GM12878 (cell line): ENCODE results near the gene FNTB. TPM values are rescaled to one million over a fixed set of nuclear protein-coding genes. Genes with fewer than 3 reads are reported as not detected.

Experiments used
- ATAC-seq: fragments of 200-7000 bp; cut with Tn5 transposase; 3 replicates; pipeline ENCODE4 v1.9.1; 2020; ENCODE audit warnings: mild to moderate bottlenecking, moderate library complexity
- BruUV-seq: library from RNA; stranded (reverse); fragments of 400-500 nt; replicated peaks from 2 replicates; lab custom pipeline; 2021; lab: Mats Ljungman, UMichigan
- CTCF ChIA-PET: fragments of 300-600 bp; sonication (Branson Sonifier 250); formaldehyde crosslinking; extraction: SDS; loops from one replicate; lab custom pipeline; 2021; ENCODE audit warnings: inconsistent platforms; lab: Yijun Ruan, JAX
- POLR2A ChIA-PET: fragments of 350-600 bp; formaldehyde crosslinking; extraction: SDS; loops from one replicate; lab custom pipeline; 2021; ENCODE audit warnings: inconsistent platforms; lab: Charles Lee
- RAD21 ChIA-PET: fragments of 300-600 bp; sonication (Branson Sonifier 250); formaldehyde crosslinking; loops from one replicate; lab custom pipeline; 2023; ENCODE audit warnings: antibody characterized with exemption; ENCODE audit not compliant: unreplicated experiment; lab: Charles Lee
- SMC1A ChIA-PET: fragments of 300-600 bp; sonication (Branson Sonifier 250); formaldehyde crosslinking; loops from one replicate; lab custom pipeline; 2023; ENCODE audit not compliant: unreplicated experiment, uncharacterized antibody; lab: Charles Lee
- DNase-seq: peaks from one replicate; pipeline ENCODE4 v3.0.0-alpha.2; 2011; ENCODE audit warnings: low read depth, low spot score
- FAIRE-seq: peaks from 3 replicates; lab custom pipeline; 2011; peaks lifted over from hg19 to GRCh38; lab: Jason Lieb, UNC
- H2AFZ ChIP-seq: 2 replicates; pipeline ENCODE4 v1.6.0; 2011; ENCODE audit warnings: low read depth, low read length, control low read depth; ENCODE audit not compliant: control insufficient read depth
- H3K27ac ChIP-seq: 2 replicates; pipeline ENCODE4 v1.5.1; 2011; ENCODE audit warnings: control low read depth; ENCODE audit not compliant: control insufficient read depth, insufficient read depth
- H3K27me3 ChIP-seq, 2 experiments: replicated peaks in 1 of 2; 2 replicates each; pipeline versions ENCODE4 v1.6.0 to v1.6.1; 2011; ENCODE audit warnings: low read length in 1 of 2; ENCODE audit not compliant: control insufficient read depth in 2 of 2, insufficient read depth in 2 of 2
- H3K36me3 ChIP-seq, 2 experiments: 2 replicates each; pipeline ENCODE4 v1.5.1; 2011; ENCODE audit warnings: low read length in 1 of 2; ENCODE audit not compliant: control insufficient read depth in 2 of 2, insufficient read depth in 2 of 2
- H3K4me1 ChIP-seq: 2 replicates; pipeline ENCODE4 v1.6.1; 2011; ENCODE audit warnings: mild to moderate bottlenecking, low read length, moderate library complexity, mixed read lengths; ENCODE audit not compliant: control insufficient read depth, insufficient read depth
- H3K4me2 ChIP-seq: 2 replicates; pipeline ENCODE4 v1.6.0; 2011; ENCODE audit warnings: control low read depth; ENCODE audit not compliant: control insufficient read depth, insufficient read depth
- H3K4me3 ChIP-seq: fragments of 200-600 bp; sonication (generic); 2 replicates; pipeline ENCODE4 v1.5.1; 2016
- H3K79me2 ChIP-seq: 2 replicates; pipeline ENCODE4 v1.6.0; 2011; ENCODE audit warnings: low read length; ENCODE audit not compliant: control insufficient read depth, insufficient read depth
- H3K9ac ChIP-seq: 2 replicates; pipeline ENCODE4 v1.8.0; 2011; ENCODE audit warnings: low read length, control low read depth, mixed read lengths; ENCODE audit not compliant: control insufficient read depth, insufficient read depth
- H3K9me3 ChIP-seq: replicated peaks from 3 replicates; pipeline ENCODE4 v1.5.1; 2011; ENCODE audit warnings: mild to moderate bottlenecking, low read length; ENCODE audit not compliant: control insufficient read depth, insufficient read depth
- H4K20me1 ChIP-seq: 2 replicates; pipeline ENCODE4 v1.6.0; 2011; ENCODE audit not compliant: control insufficient read depth, insufficient read depth
- BACH1 ChIP-seq: fragments of 450-650 bp; IDR thresholded peaks from 2 replicates; pipeline ENCODE4 v1.6.1; 2017; ENCODE audit warnings: mild to moderate bottlenecking, borderline replicate concordance
- CBFB ChIP-seq: IDR thresholded peaks from 2 replicates; pipeline ENCODE4 v1.6.1; 2016; ENCODE audit warnings: antibody characterized with exemption, low read depth
- FOS ChIP-seq: IDR thresholded peaks from 3 replicates; pipeline ENCODE4 v1.6.1; 2011; ENCODE audit warnings: borderline replicate concordance; ENCODE audit not compliant: insufficient read length; ENCODE audit errors: extremely low read depth
- KLF5 ChIP-seq: fragments of 450-650 bp; IDR thresholded peaks from 2 replicates; pipeline ENCODE4 v1.6.1; 2014; ENCODE audit warnings: mild to moderate bottlenecking; ENCODE audit not compliant: partially characterized antibody
- SP1 ChIP-seq: IDR thresholded peaks from one replicate; pipeline ENCODE4 v1.6.1; 2011; ENCODE audit warnings: low read depth, low read length
- SPI1 ChIP-seq: IDR thresholded peaks from 2 replicates; pipeline ENCODE4 v1.6.1; 2011; ENCODE audit warnings: low read depth, mild to moderate bottlenecking, low read length, moderate library complexity, borderline replicate concordance; ENCODE audit not compliant: insufficient read depth
- SREBF1 ChIP-seq: IDR thresholded peaks from 2 replicates; pipeline ENCODE4 v1.6.1; 2012; ENCODE audit warnings: mild to moderate bottlenecking, low read length
- WRNIP1 ChIP-seq: IDR thresholded peaks from 2 replicates; pipeline ENCODE4 v1.6.1; 2011; ENCODE audit warnings: low read depth, low read length, improper control_type of control experiment, borderline replicate concordance
- ZNF384 ChIP-seq: IDR thresholded peaks from 2 replicates; pipeline ENCODE4 v1.6.1; 2012; ENCODE audit warnings: low read depth, mild to moderate bottlenecking, low read length, improper control_type of control experiment, borderline replicate concordance
- WGBS: methylation state at CpG from one replicate; pipeline ENCODE4 v1.1.6; 2016; ENCODE audit warnings: low lambda C conversion rate; ENCODE audit not compliant: insufficient replicate concordance, insufficient coverage; ENCODE audit errors: missing lambda C conversion rate; 5-methylcytosine and 5-hydroxymethylcytosine counted together
- in situ Hi-C: fragments of 300-500 bp; cut with MboI; formaldehyde crosslinking; loops from 9 replicates; pipeline ENCODE4 v1.14.3; 2018; ENCODE audit warnings: mixed read lengths
- intact Hi-C: fragments of 100-400 bp; cut with micrococcal nuclease; formaldehyde crosslinking; loops from one replicate; pipeline ENCODE4 v1.14.2; 2022; ENCODE audit not compliant: unreplicated experiment
- polyA plus RNA-seq, 11 experiments: library from polyadenylated mRNA; depleted of rRNA in 4 of 11; unstranded in 6 of 11; stranded (reverse) in 5 of 11; fragments of >200 nt; fragmentation: Nextera tagmentation in 4 of 11; fragmentation: Illumina TruSeq in 1 of 11; extraction: Ambion mirVana in 4 of 11; extraction: Trizol in 1 of 11; gene quantifications; 1 replicate in 1 of 11; 2 replicates in 10 of 11; pipeline versions ENCODE4 v1.2.1 to v1.2.3, GENCODE V29; 2011 to 2016; ENCODE audit warnings: inconsistent platforms in 2 of 11, missing spikeins in 2 of 11, low read depth in 1 of 11
- total RNA-seq, 4 experiments: library from RNA; depleted of rRNA in 3 of 4; stranded (reverse); fragments of >200 nt in 3 of 4; fragmentation: Illumina TruSeq in 1 of 4; extraction: Trizol in 1 of 4; gene quantifications; 2 replicates each; pipeline versions ENCODE4 v1.2.1 to v1.2.3, GENCODE V29; 2013 to 2021
- TF ChIP-seq, protein P1 (sequence below): fragments of 450-650 bp; formaldehyde crosslinking; IDR thresholded peaks from 2 replicates; pipeline ENCODE4 v1.4.0; 2022; ENCODE audit warnings: mild to moderate bottlenecking, moderate library complexity
- TF ChIP-seq, protein P2 (sequence below): fragments of 450-650 bp; formaldehyde crosslinking; IDR thresholded peaks from 2 replicates; pipeline ENCODE4 v1.4.0; 2020; ENCODE audit warnings: mild to moderate bottlenecking, moderate library complexity

Gene FNTB
- total and polyA plus RNA-seq, 10 of the 15 experiments (the other 5 are each of a cell fraction or from before 2014, with no cell fraction given) = 10.4 to 25.1 (median 16.7) TPM

DNA sequence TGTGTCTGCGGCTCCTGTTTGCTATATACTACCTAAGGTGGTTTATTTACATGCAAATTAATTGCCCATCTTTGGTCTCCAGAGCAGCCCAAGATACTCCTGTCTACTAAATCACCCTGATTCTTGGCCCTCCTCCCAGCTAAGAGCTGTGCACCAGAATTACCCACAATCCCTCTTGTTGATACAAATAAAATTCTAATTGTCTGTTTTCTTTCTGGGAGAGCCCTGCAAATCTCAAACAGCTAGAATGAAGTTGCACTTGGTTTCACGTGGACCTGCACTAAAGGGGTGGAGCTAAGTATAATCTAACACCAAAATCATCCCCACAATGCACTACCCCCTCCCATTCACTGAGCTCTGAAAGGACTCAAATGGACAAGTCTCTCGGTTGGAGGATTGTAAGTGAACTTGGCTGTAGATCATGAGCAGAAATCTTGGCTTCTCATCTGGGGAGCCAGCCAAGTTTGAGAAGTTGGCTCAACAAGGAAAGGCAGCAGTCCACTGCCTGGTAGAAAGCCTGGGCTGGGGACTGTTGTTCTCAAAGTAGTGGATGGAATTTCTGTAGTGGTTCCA is 109.0 kb downstream of the FNTB start (continued):
- TF ChIP-seq, protein P1, sequence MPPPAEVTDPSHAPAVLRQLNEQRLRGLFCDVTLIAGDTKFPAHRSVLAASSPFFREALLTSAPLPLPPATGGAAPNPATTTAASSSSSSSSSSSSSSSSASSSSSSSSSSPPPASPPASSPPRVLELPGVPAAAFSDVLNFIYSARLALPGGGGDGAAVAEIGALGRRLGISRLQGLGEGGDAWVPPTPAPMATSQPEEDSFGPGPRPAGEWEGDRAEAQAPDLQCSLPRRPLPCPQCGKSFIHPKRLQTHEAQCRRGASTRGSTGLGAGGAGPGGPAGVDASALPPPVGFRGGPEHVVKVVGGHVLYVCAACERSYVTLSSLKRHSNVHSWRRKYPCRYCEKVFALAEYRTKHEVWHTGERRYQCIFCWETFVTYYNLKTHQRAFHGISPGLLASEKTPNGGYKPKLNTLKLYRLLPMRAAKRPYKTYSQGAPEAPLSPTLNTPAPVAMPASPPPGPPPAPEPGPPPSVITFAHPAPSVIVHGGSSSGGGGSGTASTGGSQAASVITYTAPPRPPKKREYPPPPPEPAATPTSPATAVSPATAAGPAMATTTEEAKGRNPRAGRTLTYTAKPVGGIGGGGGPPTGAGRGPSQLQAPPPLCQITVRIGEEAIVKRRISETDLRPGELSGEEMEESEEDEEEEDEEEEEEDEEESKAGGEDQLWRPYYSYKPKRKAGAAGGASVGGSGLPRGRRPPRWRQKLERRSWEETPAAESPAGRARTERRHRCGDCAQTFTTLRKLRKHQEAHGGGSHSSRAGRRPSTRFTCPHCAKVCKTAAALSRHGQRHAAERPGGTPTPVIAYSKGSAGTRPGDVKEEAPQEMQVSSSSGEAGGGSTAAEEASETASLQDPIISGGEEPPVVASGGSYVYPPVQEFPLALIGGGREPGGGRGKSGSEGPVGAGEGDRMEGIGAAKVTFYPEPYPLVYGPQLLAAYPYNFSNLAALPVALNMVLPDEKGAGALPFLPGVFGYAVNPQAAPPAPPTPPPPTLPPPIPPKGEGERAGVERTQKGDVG (CRISPR knock-in tag) = no peak
- TF ChIP-seq KLF5 (no peak), CBFB (no peak), SREBF1 (no peak)

DNA sequence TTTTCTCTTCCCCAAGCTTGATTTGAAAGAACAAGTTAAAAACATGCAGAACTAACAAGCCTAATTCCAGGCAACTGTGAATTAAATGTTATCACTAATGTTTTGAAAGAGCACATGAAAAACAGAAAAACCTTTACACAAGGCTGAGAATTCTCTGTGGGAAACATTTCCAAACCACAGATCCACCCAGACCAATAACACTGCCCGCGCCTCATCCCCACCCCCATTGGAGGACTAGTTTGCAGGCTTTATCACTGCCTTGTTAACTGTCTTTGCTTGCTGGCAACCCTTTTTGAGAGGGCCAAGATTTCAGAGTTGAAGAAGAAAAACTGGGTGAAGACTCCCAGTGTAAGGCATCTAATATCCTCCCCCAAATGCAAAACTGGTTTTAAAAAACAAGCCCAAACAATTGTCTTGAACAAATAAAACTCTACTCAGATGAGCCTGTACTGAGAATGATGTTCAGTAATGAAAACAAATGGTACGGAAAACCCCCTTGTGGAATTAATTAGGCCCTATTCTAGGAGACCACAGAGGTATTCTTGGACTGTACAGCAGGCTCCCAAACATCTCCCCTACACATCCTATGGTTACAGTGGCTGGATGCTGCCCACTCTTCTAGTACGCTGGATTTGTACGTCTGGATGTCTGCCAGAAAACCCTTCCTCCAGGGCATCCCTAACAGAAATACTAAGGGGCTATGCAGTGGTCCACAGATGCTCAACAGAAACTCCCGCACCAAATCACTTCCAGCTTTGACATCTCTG is 109.8 kb downstream of the FNTB start:
- H4K20me1 ChIP-seq = no peaks in the 10 kb centered on the region
- 0 out of 2 replicates have a peak overlapping the region, but pooled peaks have one; percentile 28 for H3K4me2 ChIP-seq
- BruUV-seq = no TSS peak
- intact Hi-C loops = no loop called here
- no peak overlapping the region for H3K9ac ChIP-seq
- H3K27me3 ChIP-seq = no peaks in the 10 kb centered on the region
- WGBS = 84% methylated on average over 6 of the region's 6 CpGs
- peaks cover 58% of the 10 kb centered on the region for H3K79me2 ChIP-seq
- no peak overlapping the region for H2AFZ ChIP-seq
- CTCF ChIA-PET = interaction anchor here (1.9 kb wide), 1 partner anchor 76 kb away, joined by 6 read pairs; no protein-coding TSS in a partner anchor
- FAIRE-seq (no peak), ATAC-seq (peak; percentile 8; the same call in 1 of the 3 replicates), DNase-seq (no peak)
- RAD21 ChIA-PET = interaction anchor here (2.5 kb wide), 1 partner anchor 110 kb away, joined by 11 read pairs; the partner anchor contains the start of gene FNTB
- H3K9me3 ChIP-seq = no peaks in the 10 kb centered on the region
- POLR2A ChIA-PET = interaction anchor here (0.6 kb wide), 1 partner anchor 205 kb away, joined by 3 read pairs; no protein-coding TSS in a partner anchor
- peaks cover 6 to 25% of the 10 kb centered on the region in 2 experiments for H3K36me3 ChIP-seq
- H3K4me1 ChIP-seq = peaks cover 9% of the 10 kb centered on the region
- SMC1A ChIA-PET = interaction anchor here (0.7 to 1.0 kb wide), 2 partner anchors 68 to 264 kb away, joined by 3 read pairs; no protein-coding TSS in a partner anchor
- in situ Hi-C loops = no loop called here
- no peak overlapping the region for H3K4me3 ChIP-seq
- no peak overlapping the region for H3K27ac ChIP-seq
- TF ChIP-seq, protein P2, sequence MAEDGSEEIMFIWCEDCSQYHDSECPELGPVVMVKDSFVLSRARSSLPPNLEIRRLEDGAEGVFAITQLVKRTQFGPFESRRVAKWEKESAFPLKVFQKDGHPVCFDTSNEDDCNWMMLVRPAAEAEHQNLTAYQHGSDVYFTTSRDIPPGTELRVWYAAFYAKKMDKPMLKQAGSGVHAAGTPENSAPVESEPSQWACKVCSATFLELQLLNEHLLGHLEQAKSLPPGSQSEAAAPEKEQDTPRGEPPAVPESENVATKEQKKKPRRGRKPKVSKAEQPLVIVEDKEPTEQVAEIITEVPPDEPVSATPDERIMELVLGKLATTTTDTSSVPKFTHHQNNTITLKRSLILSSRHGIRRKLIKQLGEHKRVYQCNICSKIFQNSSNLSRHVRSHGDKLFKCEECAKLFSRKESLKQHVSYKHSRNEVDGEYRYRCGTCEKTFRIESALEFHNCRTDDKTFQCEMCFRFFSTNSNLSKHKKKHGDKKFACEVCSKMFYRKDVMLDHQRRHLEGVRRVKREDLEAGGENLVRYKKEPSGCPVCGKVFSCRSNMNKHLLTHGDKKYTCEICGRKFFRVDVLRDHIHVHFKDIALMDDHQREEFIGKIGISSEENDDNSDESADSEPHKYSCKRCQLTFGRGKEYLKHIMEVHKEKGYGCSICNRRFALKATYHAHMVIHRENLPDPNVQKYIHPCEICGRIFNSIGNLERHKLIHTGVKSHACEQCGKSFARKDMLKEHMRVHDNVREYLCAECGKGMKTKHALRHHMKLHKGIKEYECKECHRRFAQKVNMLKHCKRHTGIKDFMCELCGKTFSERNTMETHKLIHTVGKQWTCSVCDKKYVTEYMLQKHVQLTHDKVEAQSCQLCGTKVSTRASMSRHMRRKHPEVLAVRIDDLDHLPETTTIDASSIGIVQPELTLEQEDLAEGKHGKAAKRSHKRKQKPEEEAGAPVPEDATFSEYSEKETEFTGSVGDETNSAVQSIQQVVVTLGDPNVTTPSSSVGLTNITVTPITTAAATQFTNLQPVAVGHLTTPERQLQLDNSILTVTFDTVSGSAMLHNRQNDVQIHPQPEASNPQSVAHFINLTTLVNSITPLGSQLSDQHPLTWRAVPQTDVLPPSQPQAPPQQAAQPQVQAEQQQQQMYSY (CRISPR knock-in tag) = no peak
- TF ChIP-seq BACH1 (no peak), SPI1 (no peak), SP1 (no peak), ZNF384 (no peak), WRNIP1 (no peak), FOS (no peak)
